HepG2 (cell line): ENCODE measurements around the gene C17orf58. TPM values are rescaled to one million over a fixed set of nuclear protein-coding genes. Genes with fewer than 3 reads are reported as not detected.
A peak's percentile ranks its signal among the peaks of the same experiment; 100 is the strongest.

Source experiments
- BORCS8-MEF2B ChIP-seq: sonication (generic); formaldehyde crosslinking; IDR thresholded peaks from 2 replicates; pipeline ENCODE4 v1.8.0; 2022; ENCODE audit warnings: mild to moderate bottlenecking, missing genetic modification reagents
- CHD4 ChIP-seq: fragments of 200-600 bp; sonication (generic); IDR thresholded peaks from 2 replicates; pipeline ENCODE4 v1.7.0; 2017; ENCODE audit warnings: mild to moderate bottlenecking, low read length, borderline replicate concordance
- ETV5 ChIP-seq: IDR thresholded peaks from 2 replicates; pipeline ENCODE4 v1.6.1; 2018; ENCODE audit warnings: missing biosample characterization, missing genetic modification reagents, inconsistent platforms, borderline replicate concordance
- HMG20B ChIP-seq: conservative IDR thresholded peaks from 2 replicates; pipeline ENCODE4 v1.6.1; 2016; ENCODE audit warnings: missing genetic modification reagents, missing compliant biosample characterization
- KLF12 ChIP-seq: sonication (generic); formaldehyde crosslinking; IDR thresholded peaks from 2 replicates; pipeline ENCODE4 v1.4.0; 2020; ENCODE audit warnings: missing genetic modification reagents, borderline replicate concordance
- MIER3 ChIP-seq: IDR thresholded peaks from 2 replicates; pipeline ENCODE4 v1.6.1; 2016; ENCODE audit warnings: missing compliant biosample characterization, borderline replicate concordance
- MZF1 ChIP-seq: sonication (generic); formaldehyde crosslinking; IDR thresholded peaks from 2 replicates; pipeline ENCODE4 v1.8.1; 2023; ENCODE audit warnings: mild to moderate bottlenecking, missing genetic modification reagents, borderline replicate concordance
- NPAS2 ChIP-seq: sonication (generic); formaldehyde crosslinking; IDR thresholded peaks from 2 replicates; pipeline ENCODE4 v1.8.0; 2022; ENCODE audit warnings: mild to moderate bottlenecking, missing genetic modification reagents, borderline replicate concordance
- NR2F6 ChIP-seq, 2 experiments: IDR thresholded peaks; 2 replicates each; pipeline ENCODE4 v1.6.1; 2016; ENCODE audit warnings: antibody characterized with exemption in 1 of 2, mild to moderate bottlenecking in 1 of 2
- NRL ChIP-seq: sonication (generic); formaldehyde crosslinking; IDR thresholded peaks from 2 replicates; pipeline ENCODE4 v1.5.0; 2020; ENCODE audit warnings: missing genetic modification reagents, mild to moderate bottlenecking, moderate library complexity, borderline replicate concordance
- SALL1 ChIP-seq: sonication (generic); formaldehyde crosslinking; IDR thresholded peaks from 2 replicates; pipeline ENCODE4 v1.8.0; 2022; ENCODE audit warnings: mild to moderate bottlenecking, missing genetic modification reagents
- SCMH1 ChIP-seq: sonication (generic); formaldehyde crosslinking; IDR thresholded peaks from 2 replicates; pipeline ENCODE4 v1.9.0; 2021; ENCODE audit warnings: missing genetic modification reagents, mild to moderate bottlenecking, borderline replicate concordance
- SNRNP70 ChIP-seq: fragments of 200-400 bp; formaldehyde crosslinking; IDR thresholded peaks from 2 replicates; pipeline ENCODE4 v1.6.1; 2017; ENCODE audit warnings: mild to moderate bottlenecking, low read depth, low read length, moderate library complexity
- SSRP1 ChIP-seq: IDR thresholded peaks from 2 replicates; pipeline ENCODE4 v1.6.1; 2016; ENCODE audit warnings: control low read depth
- THAP11 ChIP-seq: IDR thresholded peaks from 2 replicates; pipeline ENCODE4 v1.6.1; 2016; ENCODE audit warnings: missing biosample characterization, missing genetic modification reagents
- TOE1 ChIP-seq: sonication (generic); formaldehyde crosslinking; IDR thresholded peaks from 2 replicates; pipeline ENCODE4 v1.4.0; 2020; ENCODE audit warnings: mild to moderate bottlenecking, missing genetic modification reagents
- ZBTB25 ChIP-seq: IDR thresholded peaks from 2 replicates; pipeline ENCODE4 v1.6.1; 2018; ENCODE audit warnings: missing genetic modification reagents
- ZFP1 ChIP-seq: IDR thresholded peaks from 2 replicates; pipeline ENCODE4 v1.6.1; 2016
- ZNF143 ChIP-seq: sonication (generic); formaldehyde crosslinking; IDR thresholded peaks from 2 replicates; pipeline ENCODE4 v1.4.0; 2020; ENCODE audit warnings: missing genetic modification reagents
- ZNF232 ChIP-seq: sonication (generic); formaldehyde crosslinking; IDR thresholded peaks from 2 replicates; pipeline ENCODE4 v1.4.0; 2020; ENCODE audit warnings: missing genetic modification reagents, borderline replicate concordance
- ZNF263 ChIP-seq: sonication (generic); formaldehyde crosslinking; IDR thresholded peaks from 2 replicates; pipeline ENCODE4 v1.4.0; 2020; ENCODE audit warnings: missing genetic modification reagents
- ZNF547 ChIP-seq: sonication (generic); formaldehyde crosslinking; IDR thresholded peaks from 2 replicates; pipeline ENCODE4 v1.5.1; 2020; ENCODE audit warnings: mild to moderate bottlenecking, missing genetic modification reagents
- ZNF563 ChIP-seq: sonication (generic); formaldehyde crosslinking; IDR thresholded peaks from 2 replicates; pipeline ENCODE4 v1.8.0; 2022; ENCODE audit warnings: mild to moderate bottlenecking, moderate library complexity, missing genetic modification reagents
- polyA plus RNA-seq, 8 experiments: library from polyadenylated mRNA; depleted of rRNA in 3 of 8; stranded (reverse) in 7 of 8; unstranded in 1 of 8; fragments of >200 nt; fragmentation: Illumina TruSeq in 4 of 8; extraction: Trizol in 4 of 8; gene quantifications; 2 replicates each; pipeline versions ENCODE4 v1.2.1 to v1.2.3, GENCODE V29; 2011 to 2016; ENCODE audit warnings: low read depth in 4 of 8, missing spikeins in 1 of 8, mixed read lengths in 1 of 8; ENCODE audit not compliant: insufficient read depth in 1 of 8
- total RNA-seq, 5 experiments: library from RNA; depleted of rRNA; stranded (reverse); fragments of >200 nt; fragmentation: Illumina TruSeq; extraction: Trizol; gene quantifications; 2 replicates each; pipeline ENCODE4 v1.2.3, GENCODE V29; 2016; ENCODE audit warnings: low read depth in 1 of 5
- TF ChIP-seq, protein P1 (sequence below): sonication (generic); formaldehyde crosslinking; conservative IDR thresholded peaks from 2 replicates; pipeline ENCODE4 v1.4.0; 2020; ENCODE audit warnings: missing genetic modification reagents
- TF ChIP-seq, protein P2 (sequence below): IDR thresholded peaks from 2 replicates; pipeline ENCODE4 v1.4.0; 2020; ENCODE audit warnings: mild to moderate bottlenecking, missing genetic modification reagents

Gene C17orf58
- total and polyA plus RNA-seq, 2 of the 13 experiments (the other 11 are each of a cell fraction or from before 2014, with no cell fraction given): 15.6 to 15.8 TPM

DNA sequence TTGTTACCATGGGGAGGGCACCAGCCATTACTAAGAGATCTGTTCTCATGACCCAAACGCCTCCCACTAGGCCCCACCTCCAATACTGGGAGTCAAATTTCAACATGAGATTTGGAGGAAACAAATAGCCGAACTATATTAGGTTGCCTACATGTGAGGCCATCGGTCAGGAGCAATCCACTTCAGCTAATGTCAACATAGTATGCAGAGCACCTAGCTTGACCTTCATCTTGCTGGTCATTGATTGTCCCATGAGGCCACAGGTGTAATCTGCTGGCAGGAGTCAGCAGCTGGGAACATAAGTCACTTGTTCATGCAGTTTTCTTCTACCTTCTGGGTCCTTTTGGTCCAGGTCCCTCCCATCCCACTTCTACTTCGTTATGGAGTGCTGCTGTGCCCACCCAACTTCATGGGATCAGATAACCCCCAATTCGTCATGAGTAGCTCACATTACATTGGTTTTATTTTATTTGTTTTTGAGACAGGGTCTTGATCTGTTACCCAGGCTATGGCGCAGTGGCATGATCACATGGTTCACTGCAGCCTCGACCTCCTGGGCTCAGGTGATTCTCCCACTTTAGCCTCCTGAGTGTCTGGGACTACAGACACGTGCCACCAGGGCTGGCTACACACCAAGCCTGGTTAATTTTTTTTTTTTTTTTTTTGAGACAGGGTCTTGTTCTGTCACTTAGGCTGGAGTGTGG lies 33.4 kb upstream of the C17orf58 start (continued):
- TF ChIP-seq, protein P1, sequence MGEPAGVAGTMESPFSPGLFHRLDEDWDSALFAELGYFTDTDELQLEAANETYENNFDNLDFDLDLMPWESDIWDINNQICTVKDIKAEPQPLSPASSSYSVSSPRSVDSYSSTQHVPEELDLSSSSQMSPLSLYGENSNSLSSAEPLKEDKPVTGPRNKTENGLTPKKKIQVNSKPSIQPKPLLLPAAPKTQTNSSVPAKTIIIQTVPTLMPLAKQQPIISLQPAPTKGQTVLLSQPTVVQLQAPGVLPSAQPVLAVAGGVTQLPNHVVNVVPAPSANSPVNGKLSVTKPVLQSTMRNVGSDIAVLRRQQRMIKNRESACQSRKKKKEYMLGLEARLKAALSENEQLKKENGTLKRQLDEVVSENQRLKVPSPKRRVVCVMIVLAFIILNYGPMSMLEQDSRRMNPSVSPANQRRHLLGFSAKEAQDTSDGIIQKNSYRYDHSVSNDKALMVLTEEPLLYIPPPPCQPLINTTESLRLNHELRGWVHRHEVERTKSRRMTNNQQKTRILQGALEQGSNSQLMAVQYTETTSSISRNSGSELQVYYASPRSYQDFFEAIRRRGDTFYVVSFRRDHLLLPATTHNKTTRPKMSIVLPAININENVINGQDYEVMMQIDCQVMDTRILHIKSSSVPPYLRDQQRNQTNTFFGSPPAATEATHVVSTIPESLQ (CRISPR knock-in tag): peak; percentile 81; the same call in 1 of the 2 replicates
- peak; percentile 85 for TF ChIP-seq ZFP1 (CRISPR knock-in tag)
- peak; percentile 66; the same call in 1 of the 2 replicates for TF ChIP-seq BORCS8-MEF2B (CRISPR knock-in tag)
- TF ChIP-seq CHD4: no peak
- TF ChIP-seq SNRNP70: no peak
- TF ChIP-seq ZNF143: peak; percentile 77
- no peak for TF ChIP-seq KLF12
- peak; percentile 87; the same call in 1 of the 2 replicates for TF ChIP-seq MIER3 (CRISPR knock-in tag)
- peak; percentile 65; the same call in 1 of the 2 replicates for TF ChIP-seq ETV5 (CRISPR knock-in tag)
- TF ChIP-seq NR2F6 (IDR thresholded peaks at IDR 0.05): peak; percentile 89
- peak; percentile 95 for TF ChIP-seq NR2F6 (CRISPR knock-in tag; IDR thresholded peaks at IDR 0.05)
- peak; percentile 97 for TF ChIP-seq SALL1
- peak; percentile 94 for TF ChIP-seq SSRP1 (CRISPR knock-in tag)
- 0 out of 2 replicates have a peak, but pooled peaks have one; percentile 35 for TF ChIP-seq TOE1 (CRISPR knock-in tag)
- 0 out of 2 replicates have a peak, but pooled peaks have one; percentile 29 for TF ChIP-seq HMG20B (CRISPR knock-in tag)
- TF ChIP-seq ZNF232 (CRISPR knock-in tag): 0 out of 2 replicates have a peak, but pooled peaks have one; percentile 25
- no peak for TF ChIP-seq ZBTB25 (CRISPR knock-in tag)
- TF ChIP-seq ZNF547 (CRISPR knock-in tag): no peak; the same call in 1 of the 2 replicates
- TF ChIP-seq ZNF263: 0 out of 2 replicates have a peak, but pooled peaks have one; percentile 29
- TF ChIP-seq ZNF563: 0 out of 2 replicates have a peak, but pooled peaks have one; percentile 5
- no peak for TF ChIP-seq MZF1 (CRISPR knock-in tag)
- TF ChIP-seq SCMH1 (CRISPR knock-in tag): no peak
- TF ChIP-seq, protein P2, sequence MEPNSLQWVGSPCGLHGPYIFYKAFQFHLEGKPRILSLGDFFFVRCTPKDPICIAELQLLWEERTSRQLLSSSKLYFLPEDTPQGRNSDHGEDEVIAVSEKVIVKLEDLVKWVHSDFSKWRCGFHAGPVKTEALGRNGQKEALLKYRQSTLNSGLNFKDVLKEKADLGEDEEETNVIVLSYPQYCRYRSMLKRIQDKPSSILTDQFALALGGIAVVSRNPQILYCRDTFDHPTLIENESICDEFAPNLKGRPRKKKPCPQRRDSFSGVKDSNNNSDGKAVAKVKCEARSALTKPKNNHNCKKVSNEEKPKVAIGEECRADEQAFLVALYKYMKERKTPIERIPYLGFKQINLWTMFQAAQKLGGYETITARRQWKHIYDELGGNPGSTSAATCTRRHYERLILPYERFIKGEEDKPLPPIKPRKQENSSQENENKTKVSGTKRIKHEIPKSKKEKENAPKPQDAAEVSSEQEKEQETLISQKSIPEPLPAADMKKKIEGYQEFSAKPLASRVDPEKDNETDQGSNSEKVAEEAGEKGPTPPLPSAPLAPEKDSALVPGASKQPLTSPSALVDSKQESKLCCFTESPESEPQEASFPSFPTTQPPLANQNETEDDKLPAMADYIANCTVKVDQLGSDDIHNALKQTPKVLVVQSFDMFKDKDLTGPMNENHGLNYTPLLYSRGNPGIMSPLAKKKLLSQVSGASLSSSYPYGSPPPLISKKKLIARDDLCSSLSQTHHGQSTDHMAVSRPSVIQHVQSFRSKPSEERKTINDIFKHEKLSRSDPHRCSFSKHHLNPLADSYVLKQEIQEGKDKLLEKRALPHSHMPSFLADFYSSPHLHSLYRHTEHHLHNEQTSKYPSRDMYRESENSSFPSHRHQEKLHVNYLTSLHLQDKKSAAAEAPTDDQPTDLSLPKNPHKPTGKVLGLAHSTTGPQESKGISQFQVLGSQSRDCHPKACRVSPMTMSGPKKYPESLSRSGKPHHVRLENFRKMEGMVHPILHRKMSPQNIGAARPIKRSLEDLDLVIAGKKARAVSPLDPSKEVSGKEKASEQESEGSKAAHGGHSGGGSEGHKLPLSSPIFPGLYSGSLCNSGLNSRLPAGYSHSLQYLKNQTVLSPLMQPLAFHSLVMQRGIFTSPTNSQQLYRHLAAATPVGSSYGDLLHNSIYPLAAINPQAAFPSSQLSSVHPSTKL (CRISPR knock-in tag): peak; percentile 95
- TF ChIP-seq NRL (CRISPR knock-in tag): no peak
- TF ChIP-seq NPAS2 (CRISPR knock-in tag): no peak
- peak; percentile 85 for TF ChIP-seq THAP11 (CRISPR knock-in tag)
